HCT116 (cell line): ENCODE measurements around the gene ZBTB37. TPM values are rescaled to one million over a fixed set of nuclear protein-coding genes. Genes with fewer than 3 reads are reported as not detected.
A peak's percentile ranks its signal among the peaks of the same experiment; 100 is the strongest.

Experiments used
- ATAC-seq: fragments of 200-7000 bp; cut with Tn5 transposase; 2 replicates; pipeline ENCODE4 v1.9.1; 2020; ENCODE audit warnings: mild to moderate bottlenecking, moderate library complexity
- BruUV-seq: library from RNA; stranded (reverse); fragments of 400-500 nt; replicated peaks from 2 replicates; lab custom pipeline; 2021; lab: Mats Ljungman, UMichigan
- CTCF ChIA-PET: fragments of 300-600 bp; sonication (Branson Sonifier 250); formaldehyde crosslinking; loops from one replicate; lab custom pipeline; 2021; ENCODE audit warnings: antibody characterized with exemption; lab: Charles Lee
- POLR2A ChIA-PET: fragments of 300-600, 350-600 bp; sonication (Branson Sonifier 250); formaldehyde crosslinking; loops from one replicate; lab custom pipeline; 2021; ENCODE audit warnings: antibody characterized with exemption; lab: Charles Lee
- RAD21 ChIA-PET, 2 experiments: fragments of 300-600 bp; sonication (Branson Sonifier 250); formaldehyde crosslinking; loops; one replicate each; lab custom pipeline; 2023; ENCODE audit warnings: low total read pairs in 2 of 2; ENCODE audit not compliant: uncharacterized antibody in 2 of 2, unreplicated experiment in 2 of 2, low non-redundant PET in 1 of 2; lab: Charles Lee
- DNase-seq: peaks from one replicate; pipeline ENCODE4 v3.0.0-alpha.2; 2010; ENCODE audit warnings: low read depth, low spot score
- H2AFZ ChIP-seq: fragments of 200-600 bp; shearing (Covaris generic), sonication (generic); 2 replicates; pipeline ENCODE4 v1.6.1; 2017; ENCODE audit warnings: low read depth, mixed run types, mixed read lengths, antibody characterized with exemption, low read length; ENCODE audit not compliant: poor library complexity, severe bottlenecking
- H3K27ac ChIP-seq: 2 replicates; pipeline ENCODE4 v1.5.1; 2012; ENCODE audit warnings: low read depth, low read length
- H3K27me3 ChIP-seq: fragments of 200-600 bp; sonication (generic); 2 replicates; pipeline ENCODE4 v1.6.1; 2016; ENCODE audit warnings: mixed run types, low read length, mixed read lengths; ENCODE audit not compliant: insufficient read depth
- H3K36me3 ChIP-seq, 2 experiments: fragments of 200-500 bp in 1 of 2; fragments of 200-600 bp in 1 of 2; sonication (Bioruptor generic) in 1 of 2; sonication (generic) in 1 of 2; 2 replicates each; pipeline versions ENCODE4 v1.5.1 to v1.6.1; 2014 to 2016; ENCODE audit warnings: low read length in 2 of 2, inconsistent platforms in 1 of 2, mixed read lengths in 1 of 2, mixed run types in 1 of 2; ENCODE audit not compliant: insufficient read depth in 2 of 2, control insufficient read depth in 1 of 2
- H3K4me1 ChIP-seq, 2 experiments: fragments of 200-600 bp in 1 of 2; sonication (generic) in 1 of 2; 2 replicates each; pipeline versions ENCODE4 v1.5.1 to v1.6.1; 2012 to 2017; ENCODE audit warnings: low read length in 2 of 2, inconsistent platforms in 1 of 2, mild to moderate bottlenecking in 1 of 2, mixed read lengths in 1 of 2, mixed run types in 1 of 2, moderate library complexity in 1 of 2; ENCODE audit not compliant: insufficient read depth in 2 of 2, control insufficient read depth in 1 of 2
- H3K4me2 ChIP-seq: fragments of 200-600 bp; sonication (generic); 2 replicates; pipeline ENCODE4 v1.6.1; 2017; ENCODE audit warnings: mixed run types, low read length, mixed read lengths
- H3K4me3 ChIP-seq, 2 experiments: fragments of 200-600 bp in 1 of 2; sonication (generic) in 1 of 2; replicated peaks in 1 of 2; 2 replicates each; pipeline ENCODE4 v1.5.1; 2011 to 2016; ENCODE audit warnings: low read length in 2 of 2, control low read depth in 1 of 2, low read depth in 1 of 2, mild to moderate bottlenecking in 1 of 2, mixed read lengths in 1 of 2, mixed run types in 1 of 2
- H3K79me2 ChIP-seq: fragments of 200-600 bp; sonication (generic); 2 replicates; pipeline ENCODE4 v1.6.1; 2017; ENCODE audit warnings: mild to moderate bottlenecking, mixed run types, low read length, moderate library complexity, mixed read lengths; ENCODE audit not compliant: insufficient read depth
- H3K9ac ChIP-seq: fragments of 200-600 bp; sonication (generic); 2 replicates; pipeline ENCODE4 v1.6.1; 2016; ENCODE audit warnings: low read length, mixed read lengths
- H3K9me2 ChIP-seq: fragments of 200-600 bp; sonication (generic), shearing (Covaris generic); 2 replicates; pipeline ENCODE4 v1.6.1; 2017; ENCODE audit warnings: mixed run types, mild to moderate bottlenecking, moderate library complexity; ENCODE audit not compliant: insufficient read depth
- H3K9me3 ChIP-seq, 2 experiments: fragments of 200-500 bp in 1 of 2; fragments of 200-600 bp in 1 of 2; sonication (Bioruptor generic) in 1 of 2; sonication (generic) in 1 of 2; 2 replicates each; pipeline ENCODE4 v1.6.1; 2014 to 2017; ENCODE audit warnings: low read length in 2 of 2, mixed read lengths in 2 of 2, inconsistent platforms in 1 of 2, low read depth in 1 of 2, mild to moderate bottlenecking in 1 of 2, mixed run types in 1 of 2, moderate library complexity in 1 of 2; ENCODE audit not compliant: control insufficient read depth in 1 of 2, insufficient read depth in 1 of 2
- H4K20me1 ChIP-seq: fragments of 200-600 bp; sonication (generic), shearing (Covaris generic); 2 replicates; pipeline ENCODE4 v1.6.1; 2017; ENCODE audit warnings: mixed run types, mild to moderate bottlenecking, moderate library complexity; ENCODE audit not compliant: insufficient read depth
- EGR1 ChIP-seq: IDR thresholded peaks from 2 replicates; pipeline ENCODE4 v1.6.1; 2012; ENCODE audit warnings: low read depth
- ELF1 ChIP-seq: IDR thresholded peaks from 2 replicates; pipeline ENCODE4 v1.6.1; 2012; ENCODE audit warnings: low read depth, borderline replicate concordance
- POLR2AphosphoS5 ChIP-seq: IDR thresholded peaks from 2 replicates; pipeline ENCODE4 v1.6.1; 2011; ENCODE audit warnings: mild to moderate bottlenecking, low read depth, low read length, moderate library complexity
- RAD21 ChIP-seq: IDR thresholded peaks from 2 replicates; pipeline ENCODE4 v1.6.1; 2012; ENCODE audit warnings: low read depth, mild to moderate bottlenecking
- SIN3A ChIP-seq: IDR thresholded peaks from 2 replicates; pipeline ENCODE4 v1.6.1; 2012; ENCODE audit warnings: low read depth
- SP1 ChIP-seq: IDR thresholded peaks from 2 replicates; pipeline ENCODE4 v1.6.1; 2012; ENCODE audit warnings: low read depth
- TCF7L2 ChIP-seq: IDR thresholded peaks from 2 replicates; pipeline ENCODE4 v1.7.0; 2011; ENCODE audit warnings: borderline replicate concordance, inconsistent platforms; ENCODE audit not compliant: insufficient read depth, insufficient read length; ENCODE audit errors: extremely low read depth
- intact Hi-C: fragments of 100-400 bp; cut with micrococcal nuclease; formaldehyde crosslinking; loops from 2 replicates; pipeline ENCODE4 v1.10.0; 2022
- total RNA-seq: library from RNA; stranded (reverse); gene quantifications from one replicate; pipeline ENCODE4 v1.2.1, GENCODE V29; 2021; ENCODE audit not compliant: unreplicated experiment
- TF ChIP-seq, protein P1 (sequence below): IDR thresholded peaks from 2 replicates; pipeline ENCODE4 v1.6.1; 2012

The ZBTB37 gene
- total RNA-seq, 1 experiment from 2014 or later, result 9.5 TPM

DNA sequence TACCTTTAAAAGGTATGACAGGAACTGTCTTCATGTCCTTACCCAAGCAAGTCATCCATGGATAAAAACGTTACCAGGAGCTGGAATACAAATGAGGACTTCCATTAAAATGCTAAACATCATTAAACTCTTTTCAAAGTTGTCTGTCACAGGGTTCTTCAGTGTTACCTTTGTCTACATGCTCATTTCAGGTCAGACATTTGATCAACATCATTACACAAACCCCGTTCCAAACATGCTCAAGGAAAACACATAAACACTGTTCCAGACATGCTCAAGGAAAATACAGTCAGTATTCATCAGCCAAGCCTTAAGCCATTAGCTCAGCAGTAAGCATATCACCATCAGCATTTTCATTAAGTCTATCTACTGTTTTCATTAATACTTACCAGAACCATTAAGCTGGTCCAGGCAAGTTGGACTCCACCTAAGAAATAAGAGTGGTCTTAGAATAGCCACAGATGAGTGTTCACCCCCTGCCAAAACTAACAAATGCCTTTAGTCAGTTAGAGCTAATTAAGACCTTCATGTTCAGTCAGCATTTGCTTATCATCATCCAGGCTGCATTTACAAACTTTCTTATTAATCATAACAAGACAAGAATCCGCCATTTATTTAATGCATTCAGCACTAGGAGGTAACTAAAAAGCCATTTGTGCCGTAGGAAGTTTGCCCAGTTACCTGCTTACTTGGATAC lies 2.6 kb upstream of the ZBTB37 start:
- Histone ChIP-seq H4K20me1 (peaks cover 39% of the 10 kb centered on the region; the same call in 1 of the 2 replicates), H3K9me2 (no peaks in the 10 kb centered on the region), H3K79me2 (peaks cover 38% of the 10 kb centered on the region), H3K27me3 (no peaks in the 10 kb centered on the region), H3K4me1 (peaks cover 11 to 43% of the 10 kb centered on the region in 2 experiments; a peak in 3 of 4 replicates), H3K36me3 (peaks cover 33 to 43% of the 10 kb centered on the region in 2 experiments), H3K9me3 (no peaks in the 10 kb centered on the region), H3K9ac (peak overlapping the region; percentile 94), H3K4me3 (peak overlapping the region; percentile 69 to 94), H3K27ac (peak overlapping the region; percentile 91), H3K4me2 (peak overlapping the region; percentile 85), H2AFZ (no peak overlapping the region)
- no peak for ATAC-seq
- CTCF ChIA-PET, result no interaction called here
- POLR2A ChIA-PET, result interaction anchor here (1.3 to 2.2 kb wide), 3 partner anchors 14 to 107 kb away, joined by 3 to 5 read pairs (median 3); partner anchors contain the start of gene CENPL
- RAD21 ChIA-PET, result no interaction called here
- TF ChIP-seq SP1 (0 out of 2 replicates have a peak, but pooled peaks have one; percentile 15), POLR2AphosphoS5 (peak; percentile 57), ELF1 (no peak)
- no TSS peak for BruUV-seq
- intact Hi-C loops, result loop anchor here (10.0 kb wide), 1 partner anchor 349 kb away; no protein-coding TSS in a partner anchor
- DNase-seq, result no peak

DNA sequence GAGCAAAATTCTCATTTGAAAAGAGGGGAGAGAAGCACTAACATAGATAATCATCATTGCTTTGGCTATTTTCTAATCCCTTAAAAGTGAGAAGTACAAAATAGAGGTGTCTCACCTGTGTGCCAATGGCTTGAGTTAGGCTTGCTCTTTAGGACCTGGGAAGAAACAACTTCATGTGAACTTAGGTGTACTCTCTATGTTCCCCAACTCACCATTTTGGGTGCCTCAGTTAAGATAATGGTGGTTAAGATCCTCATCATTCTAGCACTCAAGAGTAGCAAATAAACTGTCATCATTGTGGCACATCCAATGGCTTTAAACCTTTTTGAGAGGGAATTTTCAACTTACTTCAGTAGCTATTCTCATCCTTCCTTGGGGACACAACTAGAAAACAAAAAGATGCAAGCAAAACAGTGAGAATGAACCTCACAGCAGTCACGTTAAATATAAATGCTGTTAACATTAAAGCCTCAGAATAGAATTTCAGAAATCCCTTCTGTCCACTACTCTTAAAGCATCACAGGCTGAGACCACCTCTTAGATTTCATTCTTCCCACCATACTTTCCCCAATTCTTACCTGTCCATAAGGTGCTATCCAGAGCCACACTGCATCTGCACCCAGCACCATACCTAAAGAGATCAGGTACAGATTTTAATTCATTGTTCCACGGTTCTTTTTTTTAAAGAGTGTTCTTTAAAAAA lies 1.6 kb upstream of the ZBTB37 start:
- peaks cover 38% of the 10 kb centered on the region for H3K79me2 ChIP-seq
- DNase-seq, result no peak
- H3K4me2 ChIP-seq, result peak overlapping the region; percentile 85
- ChIA-PET CTCF (no interaction called here), RAD21 (no interaction called here), POLR2A (interaction anchor here (1.5 to 2.2 kb wide), 2 partner anchors 15 to 42 kb away, joined by 3 to 5 read pairs; partner anchors contain the start of gene CENPL)
- peaks cover 11 to 43% of the 10 kb centered on the region in 2 experiments; a peak in 3 of 4 replicates for H3K4me1 ChIP-seq
- peak overlapping the region; percentile 94 for H3K9ac ChIP-seq
- H2AFZ ChIP-seq, result no peak overlapping the region
- no peak for ATAC-seq
- no TSS peak for BruUV-seq
- H3K4me3 ChIP-seq, result peak overlapping the region; percentile 69 to 94
- intact Hi-C loops, result loop anchor here (10.0 kb wide), 1 partner anchor 348 kb away; no protein-coding TSS in a partner anchor
- no peaks in the 10 kb centered on the region for H3K9me3 ChIP-seq
- H3K9me2 ChIP-seq, result no peaks in the 10 kb centered on the region
- H3K36me3 ChIP-seq, result peaks cover 33 to 43% of the 10 kb centered on the region in 2 experiments
- H3K27me3 ChIP-seq, result no peaks in the 10 kb centered on the region
- peak overlapping the region; percentile 91 for H3K27ac ChIP-seq
- TF ChIP-seq, protein P1, sequence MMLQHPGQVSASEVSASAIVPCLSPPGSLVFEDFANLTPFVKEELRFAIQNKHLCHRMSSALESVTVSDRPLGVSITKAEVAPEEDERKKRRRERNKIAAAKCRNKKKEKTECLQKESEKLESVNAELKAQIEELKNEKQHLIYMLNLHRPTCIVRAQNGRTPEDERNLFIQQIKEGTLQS, result no peak
- TF ChIP-seq RAD21 (no peak), SIN3A (0 out of 2 replicates have a peak, but pooled peaks have one; percentile 15), EGR1 (no peak), TCF7L2 (no peak)
- H4K20me1 ChIP-seq, result peaks cover 39% of the 10 kb centered on the region; the same call in 1 of the 2 replicates
